GM19468 (cell line): Measurements from ENCODE around the gene MMP15.

Source experiments
- ATAC-seq: cut with Tn5 transposase; IDR thresholded peaks from one replicate; pipeline ENCODE4 v1.9.1; 2021; ENCODE audit warnings: mild to moderate bottlenecking, moderate library complexity, moderate number of reproducible peaks; ENCODE audit not compliant: unreplicated experiment; ENCODE audit errors: extremely low read depth

The MMP15 gene

DNA sequence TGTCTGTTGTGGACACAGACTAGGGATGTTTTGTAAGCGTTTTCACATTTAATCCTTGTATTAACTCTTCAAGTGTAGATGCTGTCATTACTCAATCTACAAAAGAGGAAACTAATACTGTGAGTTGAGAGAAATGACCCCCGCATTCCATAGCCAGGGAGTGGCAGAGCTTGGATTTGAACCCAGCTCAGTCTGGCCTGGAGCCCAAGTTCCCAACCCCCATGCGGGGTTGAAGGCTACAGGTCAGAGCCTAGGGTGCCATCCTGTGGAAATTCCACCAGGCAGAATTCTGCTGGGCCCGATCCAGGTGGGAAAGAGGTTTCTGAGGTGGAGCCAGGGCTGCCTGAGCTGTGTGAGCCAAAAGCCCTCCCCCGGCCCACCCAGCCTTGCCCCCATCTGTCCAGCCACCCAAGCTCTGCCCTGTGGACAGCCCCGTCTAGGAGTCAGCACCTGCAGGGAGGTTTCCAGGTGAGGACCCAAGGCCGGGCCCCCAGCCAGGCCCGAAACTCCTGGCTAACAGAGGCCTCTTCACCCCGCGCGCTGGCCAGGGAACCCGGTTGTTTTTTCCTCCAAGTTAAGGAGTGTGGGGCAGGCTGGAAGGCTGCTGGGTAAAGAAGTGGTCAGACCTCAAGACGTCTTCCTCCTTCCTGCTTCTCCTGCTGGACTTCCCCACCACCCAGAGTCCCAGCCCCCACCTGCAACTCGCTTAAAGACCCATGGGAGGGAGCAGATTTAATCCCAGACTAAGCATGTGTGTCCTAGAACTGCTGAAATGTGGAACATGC, 5.7 kb downstream of the MMP15 start:
- ATAC-seq: no peak

DNA sequence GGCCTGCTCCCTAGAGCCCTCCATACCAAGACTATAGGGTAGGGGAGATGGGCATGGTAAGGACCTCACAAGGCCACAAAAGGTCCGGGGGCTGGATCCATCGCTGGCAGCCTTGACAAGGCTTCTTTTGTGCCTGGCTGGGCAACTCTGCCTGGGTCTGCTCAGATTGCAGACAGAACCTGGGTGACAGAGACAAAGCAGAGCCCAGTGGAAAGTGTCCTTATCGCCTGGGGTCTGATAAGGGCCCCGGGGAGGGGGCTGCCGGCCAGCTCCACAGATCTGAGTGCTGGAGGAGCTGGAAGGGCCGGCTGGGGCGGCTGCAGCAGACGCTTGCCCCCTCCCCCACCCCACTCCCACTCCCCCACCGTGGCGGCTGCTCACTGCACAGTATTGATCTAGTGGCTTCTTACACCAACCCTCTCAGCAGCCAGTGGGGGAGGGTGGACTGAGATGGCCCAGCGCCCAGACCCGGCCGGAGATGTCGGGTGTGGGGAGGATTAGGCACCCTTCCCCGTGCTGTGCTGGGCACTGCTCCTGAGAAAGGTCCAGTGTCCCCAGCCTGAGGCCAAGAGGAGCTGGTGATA, 7.2 kb downstream of the MMP15 start:
- no peak for ATAC-seq

DNA sequence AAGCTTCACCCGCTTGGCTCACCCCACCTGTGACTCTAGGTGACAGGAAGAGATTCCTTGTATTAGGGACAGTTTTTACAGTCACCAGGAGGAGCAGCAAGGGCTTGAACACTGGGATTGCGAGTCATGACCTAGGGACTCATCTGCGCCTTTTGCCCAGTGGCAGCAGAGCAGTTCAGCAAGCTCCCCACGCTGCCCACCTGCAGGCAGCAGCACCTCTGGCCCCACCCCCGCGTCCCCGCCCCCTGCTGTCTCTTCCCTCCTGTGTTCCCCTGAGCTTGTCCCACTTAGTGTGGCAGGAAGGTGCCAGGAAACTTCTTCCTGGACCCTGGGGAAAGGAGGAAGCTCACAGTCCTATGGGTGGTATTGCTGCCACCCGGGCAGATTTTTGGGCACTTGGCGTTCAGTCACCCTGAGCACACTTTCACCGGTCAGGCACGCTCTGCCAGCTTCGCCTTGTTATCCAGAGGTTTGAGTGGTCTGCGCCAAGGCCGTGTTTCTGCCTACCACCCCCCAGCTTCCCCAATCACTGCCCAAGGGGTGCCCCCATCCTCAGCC, 8.7 kb downstream of the MMP15 start:
- ATAC-seq: no peak

DNA sequence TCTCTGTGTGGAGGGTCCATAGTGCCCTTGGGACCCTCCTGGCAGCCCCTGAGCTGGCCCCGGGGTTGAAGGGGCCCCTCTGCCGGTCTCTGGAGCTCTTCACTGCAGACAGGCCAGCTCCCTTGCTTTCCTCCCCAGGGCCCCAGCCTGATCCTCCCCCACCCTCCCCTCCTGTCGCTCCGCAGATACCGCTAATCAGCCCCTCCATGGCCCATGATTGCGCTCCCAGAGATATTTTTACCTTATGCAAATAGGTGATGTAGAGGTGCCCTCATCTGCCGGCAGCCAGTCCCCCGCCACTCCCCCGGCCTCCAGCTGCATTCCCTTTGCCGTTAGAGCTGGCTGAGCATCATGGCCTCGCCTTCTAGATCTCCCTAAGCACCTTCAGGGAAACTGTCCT, 9.2 kb downstream of the MMP15 start:
- ATAC-seq: no peak

- no peak for ATAC-seq
These were observed 10.0 kb downstream of the MMP15 start for GRCh38 chr16:58035356-58036170.

DNA sequence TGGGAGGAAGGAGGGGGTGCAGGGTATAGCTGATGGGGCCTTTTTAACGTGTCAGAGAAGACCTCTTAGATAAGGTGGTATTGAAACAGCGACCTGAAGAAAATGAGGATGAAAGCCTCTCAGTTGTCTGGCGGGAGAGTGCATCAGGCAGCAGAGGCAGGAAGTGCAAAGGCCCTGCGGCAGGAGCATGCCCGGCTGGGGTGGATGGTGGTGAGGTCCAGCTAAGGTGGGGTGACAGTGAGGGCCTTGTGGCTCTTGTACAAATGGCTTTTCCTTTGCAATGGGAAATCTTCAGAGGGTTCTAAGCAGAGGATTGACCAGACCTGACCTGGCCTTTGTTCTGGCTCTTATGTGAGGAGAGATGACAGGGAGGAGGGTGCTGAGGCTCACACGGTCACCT, 11.4 kb downstream of the MMP15 start:
- ATAC-seq: no peak

DNA sequence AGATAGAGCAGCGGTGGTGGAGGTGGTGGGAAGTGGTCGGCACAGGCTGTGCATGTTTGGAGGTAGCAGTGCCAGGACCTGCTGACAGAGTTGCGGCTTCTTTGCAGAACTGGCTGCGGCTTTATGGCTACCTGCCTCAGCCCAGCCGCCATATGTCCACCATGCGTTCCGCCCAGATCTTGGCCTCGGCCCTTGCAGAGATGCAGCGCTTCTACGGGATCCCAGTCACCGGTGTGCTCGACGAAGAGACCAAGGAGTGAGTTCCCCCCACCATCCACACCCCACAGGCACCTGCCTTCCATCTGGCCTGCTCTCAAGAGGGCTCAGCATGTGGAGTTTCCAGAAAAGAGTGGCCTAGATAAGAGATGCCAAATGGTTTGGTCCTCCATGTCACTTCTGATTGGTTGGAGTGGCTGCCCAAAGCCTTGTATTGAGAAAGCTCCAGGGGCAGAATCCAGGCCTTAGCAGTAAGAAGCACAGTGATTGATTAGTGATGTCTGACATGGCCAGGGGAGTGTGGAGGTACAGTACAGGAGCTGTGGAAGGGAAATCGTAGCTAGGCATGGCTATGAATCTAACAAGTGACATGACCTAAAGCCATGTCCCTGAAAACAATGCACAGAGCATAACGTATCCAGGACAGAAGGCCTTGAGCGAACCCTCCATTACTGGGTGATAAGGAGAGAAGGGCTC, 12.0 kb downstream of the MMP15 start:
- no peak for ATAC-seq

DNA sequence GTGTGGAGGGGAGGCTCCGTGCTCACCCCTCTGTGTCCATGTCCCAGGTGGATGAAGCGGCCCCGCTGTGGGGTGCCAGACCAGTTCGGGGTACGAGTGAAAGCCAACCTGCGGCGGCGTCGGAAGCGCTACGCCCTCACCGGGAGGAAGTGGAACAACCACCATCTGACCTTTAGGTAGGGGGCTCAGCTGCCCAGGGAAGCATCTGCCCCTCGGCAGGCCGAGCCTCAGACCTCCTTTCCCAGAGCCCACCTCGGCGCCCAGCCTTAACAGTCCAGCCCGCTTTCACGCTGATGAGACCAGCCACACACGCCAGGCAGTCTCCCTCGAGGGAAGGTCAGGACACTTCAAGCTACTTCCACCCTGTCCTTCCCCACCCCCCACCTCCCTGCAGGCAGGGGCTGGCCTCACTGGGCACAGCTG, 12.7 kb downstream of the MMP15 start:
- ATAC-seq: no peak

- ATAC-seq: no peak
These were observed 14.4 kb downstream of the MMP15 start for GRCh38 chr16:58039829-58040495.

DNA sequence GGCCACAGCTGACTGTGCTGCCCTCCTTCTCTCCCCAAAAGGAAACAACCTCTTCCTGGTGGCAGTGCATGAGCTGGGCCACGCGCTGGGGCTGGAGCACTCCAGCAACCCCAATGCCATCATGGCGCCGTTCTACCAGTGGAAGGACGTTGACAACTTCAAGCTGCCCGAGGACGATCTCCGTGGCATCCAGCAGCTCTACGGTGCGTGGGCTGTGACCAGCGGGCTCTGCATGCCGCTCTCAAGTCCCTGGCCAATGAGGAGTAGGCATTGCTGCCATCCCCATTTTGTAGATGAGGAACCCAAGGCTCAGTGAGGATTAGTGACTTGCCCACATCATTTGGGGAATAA, 14.9 kb downstream of the MMP15 start:
- ATAC-seq: no peak

DNA sequence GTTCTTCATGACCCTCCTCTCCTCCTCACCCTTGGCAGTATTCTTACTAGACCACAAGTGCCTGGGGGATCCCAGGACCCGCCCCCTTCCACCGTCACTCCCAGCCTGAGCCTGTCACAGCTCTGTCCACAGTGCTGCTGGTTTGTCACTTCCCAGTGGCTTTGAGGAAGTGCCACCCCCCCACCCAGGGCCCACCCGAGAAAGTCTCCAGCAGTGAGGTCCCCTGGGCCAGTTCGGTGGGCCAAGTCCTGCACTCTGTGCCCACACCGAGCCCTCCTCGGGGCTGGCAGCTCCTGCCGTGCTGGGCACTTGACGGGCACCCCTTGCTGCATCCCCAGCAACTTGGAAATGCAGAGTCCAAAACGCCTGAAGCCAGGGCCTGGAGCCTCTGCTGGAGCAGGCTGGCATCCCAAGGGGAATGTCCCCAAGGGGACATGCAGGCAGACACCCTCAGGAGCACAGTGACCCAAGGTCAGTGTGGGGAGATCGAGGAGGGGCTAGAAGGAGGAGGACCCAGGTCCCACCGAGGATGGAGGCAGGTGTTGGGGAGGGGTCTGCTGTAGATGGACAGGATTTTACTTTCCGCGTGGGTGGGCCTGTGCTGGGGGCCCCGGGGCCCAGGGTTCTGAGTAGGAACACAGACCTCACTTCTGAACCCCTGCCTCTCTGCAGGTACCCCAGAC, 15.5 kb downstream of the MMP15 start:
- no peak for ATAC-seq

DNA sequence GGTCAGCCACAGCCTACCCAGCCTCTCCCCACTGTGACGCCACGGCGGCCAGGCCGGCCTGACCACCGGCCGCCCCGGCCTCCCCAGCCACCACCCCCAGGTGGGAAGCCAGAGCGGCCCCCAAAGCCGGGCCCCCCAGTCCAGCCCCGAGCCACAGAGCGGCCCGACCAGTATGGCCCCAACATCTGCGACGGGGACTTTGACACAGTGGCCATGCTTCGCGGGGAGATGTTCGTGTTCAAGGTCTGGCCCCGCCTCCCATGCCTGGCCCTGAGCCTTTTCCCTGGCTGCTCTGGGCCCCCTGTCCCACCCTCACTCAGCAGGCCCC, 16.0 kb downstream of the MMP15 start:
- ATAC-seq: no peak

DNA sequence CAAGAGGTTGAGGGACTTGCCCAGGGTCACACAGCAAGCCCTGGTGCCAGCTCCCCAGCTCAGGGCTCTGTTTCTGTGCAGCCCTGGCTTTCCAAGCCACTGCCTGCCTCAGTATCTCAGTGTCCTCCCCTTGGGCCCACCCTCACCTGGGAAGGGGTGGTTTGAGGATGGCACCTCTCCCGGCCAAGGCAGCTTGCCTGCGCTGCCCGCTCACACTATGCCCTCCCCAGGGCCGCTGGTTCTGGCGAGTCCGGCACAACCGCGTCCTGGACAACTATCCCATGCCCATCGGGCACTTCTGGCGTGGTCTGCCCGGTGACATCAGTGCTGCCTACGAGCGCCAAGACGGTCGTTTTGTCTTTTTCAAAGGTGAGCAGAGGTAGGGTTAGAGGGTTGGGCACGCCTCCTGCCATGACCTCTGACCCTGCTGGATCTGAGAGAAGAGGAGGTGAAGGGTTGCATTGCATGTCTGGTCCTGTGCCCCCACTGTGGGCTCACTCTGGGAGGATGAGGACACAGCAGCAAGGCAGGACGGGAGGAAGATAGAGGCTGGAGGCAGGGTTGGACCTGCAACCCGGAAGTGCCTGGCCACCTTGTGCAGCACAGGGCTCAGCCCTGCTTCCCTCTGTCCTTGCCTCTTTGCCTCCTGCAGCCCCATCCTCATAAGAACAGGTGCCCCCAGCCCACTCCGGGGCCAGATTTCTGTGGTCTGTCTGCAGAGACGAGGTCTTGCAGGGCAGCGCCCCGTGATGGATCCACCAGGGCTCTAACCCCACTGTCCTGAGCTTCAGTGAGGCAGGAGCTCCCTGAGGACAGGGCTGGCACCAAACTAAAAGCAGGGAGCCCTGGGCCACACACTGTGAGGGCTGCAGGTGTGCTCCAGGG, 16.7 kb downstream of the MMP15 start:
- ATAC-seq: no peak

- ATAC-seq: no peak
These were observed 17.4 kb downstream of the MMP15 start for GRCh38 chr16:58042886-58043515.

- ATAC-seq: no peak
These were observed 18.1 kb downstream of the MMP15 start for GRCh38 chr16:58043571-58044155.

GRCh38 chr16:58044266-58045019, 18.9 kb downstream of the MMP15 start:
- ATAC-seq: no peak

- ATAC-seq: no peak
These were observed 19.5 kb downstream of the MMP15 start for GRCh38 chr16:58045096-58045495.
